Measurements from ENCODE around the gene RNF212B.

Gene RNF212B

GRCh38 chr14:23202001-23202400 is 35.7 kb upstream of the RNF212B start:
- no peak overlapping the region for H3K4me3 ChIP-seq (IDR thresholded peaks at IDR 0.05; ENCODE audit: insufficient read depth, low read depth, low read length)
- no peak overlapping the region for H3K9ac ChIP-seq
- H3K79me2 ChIP-seq (ENCODE audit: insufficient read depth, low read depth) = no peaks in the 10 kb centered on the region
- no peaks in the 10 kb centered on the region for H3K27me3 ChIP-seq (ENCODE audit: insufficient read depth, low read depth)
- TF ChIP-seq CTCF (conservative IDR thresholded peaks at IDR 0.05; ENCODE audit: low read depth, low read length) = no peak
- H2AFZ ChIP-seq (ENCODE audit: low read depth) = no peak overlapping the region
- no peaks in the 10 kb centered on the region for H3K4me1 ChIP-seq (ENCODE audit: low read depth, poor library complexity, severe bottlenecking)
- H3K4me2 ChIP-seq = no peak overlapping the region
- no peaks in the 10 kb centered on the region for H4K20me1 ChIP-seq (ENCODE audit: insufficient read depth)
- H3K36me3 ChIP-seq (ENCODE audit: insufficient read depth) = no peaks in the 10 kb centered on the region
- no peak overlapping the region for H3K27ac ChIP-seq

- H3K9ac ChIP-seq = no peak overlapping the region
- no peak for TF ChIP-seq CTCF (conservative IDR thresholded peaks at IDR 0.05; ENCODE audit: low read depth, low read length)
Observed at GRCh38 chr14:23206422-23207145, 31.2 kb upstream of the RNF212B start.

GRCh38 chr14:23207146-23207540 is 30.6 kb upstream of the RNF212B start:
- Histone ChIP-seq H3K4me3 (IDR thresholded peaks at IDR 0.05; ENCODE audit: insufficient read depth, low read depth, low read length) (no peak overlapping the region), H3K27me3 (ENCODE audit: insufficient read depth, low read depth) (no peaks in the 10 kb centered on the region), H3K9ac (no peak overlapping the region), H2AFZ (ENCODE audit: low read depth) (no peak overlapping the region), H3K79me2 (ENCODE audit: insufficient read depth, low read depth) (no peaks in the 10 kb centered on the region), H3K4me1 (ENCODE audit: low read depth, poor library complexity, severe bottlenecking) (no peaks in the 10 kb centered on the region), H3K36me3 (ENCODE audit: insufficient read depth) (no peaks in the 10 kb centered on the region), H4K20me1 (ENCODE audit: insufficient read depth) (no peaks in the 10 kb centered on the region), H3K27ac (no peak overlapping the region), H3K4me2 (no peak overlapping the region)
- no peak for TF ChIP-seq CTCF (conservative IDR thresholded peaks at IDR 0.05; ENCODE audit: low read depth, low read length)

More at GRCh38 chr14:23206422-23207145, 31.2 kb upstream of the RNF212B start:
- H3K36me3 ChIP-seq (ENCODE audit: insufficient read depth) = no peaks in the 10 kb centered on the region
- H3K4me2 ChIP-seq = no peak overlapping the region
- H3K27me3 ChIP-seq (ENCODE audit: insufficient read depth, low read depth) = no peaks in the 10 kb centered on the region
- H4K20me1 ChIP-seq (ENCODE audit: insufficient read depth) = no peaks in the 10 kb centered on the region
- H3K4me1 ChIP-seq (ENCODE audit: low read depth, poor library complexity, severe bottlenecking) = no peaks in the 10 kb centered on the region
- no peaks in the 10 kb centered on the region for H3K79me2 ChIP-seq (ENCODE audit: insufficient read depth, low read depth)
- no peak overlapping the region for H3K4me3 ChIP-seq (IDR thresholded peaks at IDR 0.05; ENCODE audit: insufficient read depth, low read depth, low read length)
- H3K27ac ChIP-seq = no peak overlapping the region
- no peak overlapping the region for H2AFZ ChIP-seq (ENCODE audit: low read depth)

GRCh38 chr14:23208324-23208723 is 29.4 kb upstream of the RNF212B start:
- no peak overlapping the region for H3K4me3 ChIP-seq (IDR thresholded peaks at IDR 0.05; ENCODE audit: insufficient read depth, low read depth, low read length)
- no peak overlapping the region for H3K4me2 ChIP-seq
- no peak overlapping the region for H2AFZ ChIP-seq (ENCODE audit: low read depth)
- no peaks in the 10 kb centered on the region for H3K27me3 ChIP-seq (ENCODE audit: insufficient read depth, low read depth)
- H3K79me2 ChIP-seq (ENCODE audit: insufficient read depth, low read depth) = no peaks in the 10 kb centered on the region
- H3K9ac ChIP-seq = no peak overlapping the region
- no peak overlapping the region for H3K27ac ChIP-seq
- no peaks in the 10 kb centered on the region for H3K4me1 ChIP-seq (ENCODE audit: low read depth, poor library complexity, severe bottlenecking)
- TF ChIP-seq CTCF (conservative IDR thresholded peaks at IDR 0.05; ENCODE audit: low read depth, low read length) = no peak
- no peaks in the 10 kb centered on the region for H3K36me3 ChIP-seq (ENCODE audit: insufficient read depth)
- H4K20me1 ChIP-seq (ENCODE audit: insufficient read depth) = no peaks in the 10 kb centered on the region
